HCT116 (cell line): ENCODE results near the gene HMCN2. TPM values are rescaled to one million over a fixed set of nuclear protein-coding genes. Genes with fewer than 3 reads are reported as not detected.

ENCODE experiments used
- ATAC-seq: fragments of 200-7000 bp; cut with Tn5 transposase; 2 replicates; pipeline ENCODE4 v1.9.1; 2020; ENCODE audit warnings: mild to moderate bottlenecking, moderate library complexity
- BruUV-seq: library from RNA; stranded (reverse); fragments of 400-500 nt; replicated peaks from 2 replicates; lab custom pipeline; 2021; lab: Mats Ljungman, UMichigan
- CTCF ChIA-PET: fragments of 300-600 bp; sonication (Branson Sonifier 250); formaldehyde crosslinking; loops from one replicate; lab custom pipeline; 2021; ENCODE audit warnings: antibody characterized with exemption; lab: Charles Lee
- POLR2A ChIA-PET: fragments of 300-600, 350-600 bp; sonication (Branson Sonifier 250); formaldehyde crosslinking; loops from one replicate; lab custom pipeline; 2021; ENCODE audit warnings: antibody characterized with exemption; lab: Charles Lee
- RAD21 ChIA-PET, 2 experiments: fragments of 300-600 bp; sonication (Branson Sonifier 250); formaldehyde crosslinking; loops; one replicate each; lab custom pipeline; 2023; ENCODE audit warnings: low total read pairs in 2 of 2; ENCODE audit not compliant: uncharacterized antibody in 2 of 2, unreplicated experiment in 2 of 2, low non-redundant PET in 1 of 2; lab: Charles Lee
- DNase-seq: peaks from one replicate; pipeline ENCODE4 v3.0.0-alpha.2; 2010; ENCODE audit warnings: low read depth, low spot score
- H2AFZ ChIP-seq: fragments of 200-600 bp; shearing (Covaris generic), sonication (generic); 2 replicates; pipeline ENCODE4 v1.6.1; 2017; ENCODE audit warnings: low read depth, mixed run types, mixed read lengths, antibody characterized with exemption, low read length; ENCODE audit not compliant: poor library complexity, severe bottlenecking
- H3K27ac ChIP-seq: 2 replicates; pipeline ENCODE4 v1.5.1; 2012; ENCODE audit warnings: low read depth, low read length
- H3K27me3 ChIP-seq: fragments of 200-600 bp; sonication (generic); 2 replicates; pipeline ENCODE4 v1.6.1; 2016; ENCODE audit warnings: mixed run types, low read length, mixed read lengths; ENCODE audit not compliant: insufficient read depth
- H3K36me3 ChIP-seq, 2 experiments: fragments of 200-500 bp in 1 of 2; fragments of 200-600 bp in 1 of 2; sonication (Bioruptor generic) in 1 of 2; sonication (generic) in 1 of 2; 2 replicates each; pipeline versions ENCODE4 v1.5.1 to v1.6.1; 2014 to 2016; ENCODE audit warnings: low read length in 2 of 2, inconsistent platforms in 1 of 2, mixed read lengths in 1 of 2, mixed run types in 1 of 2; ENCODE audit not compliant: insufficient read depth in 2 of 2, control insufficient read depth in 1 of 2
- H3K4me1 ChIP-seq, 2 experiments: fragments of 200-600 bp in 1 of 2; sonication (generic) in 1 of 2; 2 replicates each; pipeline versions ENCODE4 v1.5.1 to v1.6.1; 2012 to 2017; ENCODE audit warnings: low read length in 2 of 2, inconsistent platforms in 1 of 2, mild to moderate bottlenecking in 1 of 2, mixed read lengths in 1 of 2, mixed run types in 1 of 2, moderate library complexity in 1 of 2; ENCODE audit not compliant: insufficient read depth in 2 of 2, control insufficient read depth in 1 of 2
- H3K4me2 ChIP-seq: fragments of 200-600 bp; sonication (generic); 2 replicates; pipeline ENCODE4 v1.6.1; 2017; ENCODE audit warnings: mixed run types, low read length, mixed read lengths
- H3K4me3 ChIP-seq, 2 experiments: fragments of 200-600 bp in 1 of 2; sonication (generic) in 1 of 2; replicated peaks in 1 of 2; 2 replicates each; pipeline ENCODE4 v1.5.1; 2011 to 2016; ENCODE audit warnings: low read length in 2 of 2, control low read depth in 1 of 2, low read depth in 1 of 2, mild to moderate bottlenecking in 1 of 2, mixed read lengths in 1 of 2, mixed run types in 1 of 2
- H3K79me2 ChIP-seq: fragments of 200-600 bp; sonication (generic); 2 replicates; pipeline ENCODE4 v1.6.1; 2017; ENCODE audit warnings: mild to moderate bottlenecking, mixed run types, low read length, moderate library complexity, mixed read lengths; ENCODE audit not compliant: insufficient read depth
- H3K9ac ChIP-seq: fragments of 200-600 bp; sonication (generic); 2 replicates; pipeline ENCODE4 v1.6.1; 2016; ENCODE audit warnings: low read length, mixed read lengths
- H3K9me2 ChIP-seq: fragments of 200-600 bp; sonication (generic), shearing (Covaris generic); 2 replicates; pipeline ENCODE4 v1.6.1; 2017; ENCODE audit warnings: mixed run types, mild to moderate bottlenecking, moderate library complexity; ENCODE audit not compliant: insufficient read depth
- H3K9me3 ChIP-seq, 2 experiments: fragments of 200-500 bp in 1 of 2; fragments of 200-600 bp in 1 of 2; sonication (Bioruptor generic) in 1 of 2; sonication (generic) in 1 of 2; 2 replicates each; pipeline ENCODE4 v1.6.1; 2014 to 2017; ENCODE audit warnings: low read length in 2 of 2, mixed read lengths in 2 of 2, inconsistent platforms in 1 of 2, low read depth in 1 of 2, mild to moderate bottlenecking in 1 of 2, mixed run types in 1 of 2, moderate library complexity in 1 of 2; ENCODE audit not compliant: control insufficient read depth in 1 of 2, insufficient read depth in 1 of 2
- H4K20me1 ChIP-seq: fragments of 200-600 bp; sonication (generic), shearing (Covaris generic); 2 replicates; pipeline ENCODE4 v1.6.1; 2017; ENCODE audit warnings: mixed run types, mild to moderate bottlenecking, moderate library complexity; ENCODE audit not compliant: insufficient read depth
- CEBPB ChIP-seq: IDR thresholded peaks from 2 replicates; pipeline ENCODE4 v1.6.1; 2012; ENCODE audit warnings: low read depth
- CTCF ChIP-seq, 3 experiments: fragments of 200-600 bp in 1 of 3; sonication (generic) in 1 of 3; IDR thresholded peaks in 2 of 3; conservative IDR thresholded peaks in 1 of 3; 2 replicates each; pipeline ENCODE4 v1.5.1; 2012 to 2017; ENCODE audit warnings: low read depth in 2 of 3, low read length in 2 of 3, antibody characterized with exemption in 1 of 3, borderline replicate concordance in 1 of 3, control low read depth in 1 of 3, mild to moderate bottlenecking in 1 of 3, mixed read lengths in 1 of 3, mixed run types in 1 of 3, moderate library complexity in 1 of 3; ENCODE audit not compliant: insufficient read depth in 1 of 3
- EGR1 ChIP-seq: IDR thresholded peaks from 2 replicates; pipeline ENCODE4 v1.6.1; 2012; ENCODE audit warnings: low read depth
- ELF1 ChIP-seq: IDR thresholded peaks from 2 replicates; pipeline ENCODE4 v1.6.1; 2012; ENCODE audit warnings: low read depth, borderline replicate concordance
- EZH2 ChIP-seq: fragments of 200-600 bp; sonication (generic); IDR thresholded peaks from 2 replicates; pipeline ENCODE4 v1.6.1; 2017; ENCODE audit warnings: antibody characterized with exemption, mixed run types
- EZH2phosphoT487 ChIP-seq: fragments of 200-600 bp; IDR thresholded peaks from 2 replicates; pipeline ENCODE4 v1.6.1; 2018; ENCODE audit warnings: antibody characterized with exemption, borderline replicate concordance
- FOSL1 ChIP-seq: IDR thresholded peaks from 2 replicates; pipeline ENCODE4 v1.6.1; 2012; ENCODE audit warnings: low read depth
- MAX ChIP-seq: IDR thresholded peaks from 2 replicates; pipeline ENCODE4 v1.6.1; 2012
- POLR2A ChIP-seq: IDR thresholded peaks from 2 replicates; pipeline ENCODE4 v1.7.0; 2011; ENCODE audit warnings: borderline replicate concordance; ENCODE audit not compliant: insufficient read depth, insufficient read length; ENCODE audit errors: extremely low read depth
- SRF ChIP-seq: IDR thresholded peaks from 2 replicates; pipeline ENCODE4 v1.6.1; 2012; ENCODE audit warnings: low read depth
- TCF7L2 ChIP-seq: IDR thresholded peaks from 2 replicates; pipeline ENCODE4 v1.7.0; 2011; ENCODE audit warnings: borderline replicate concordance, inconsistent platforms; ENCODE audit not compliant: insufficient read depth, insufficient read length; ENCODE audit errors: extremely low read depth
- YY1 ChIP-seq: IDR thresholded peaks from 2 replicates; pipeline ENCODE4 v1.6.1; 2011; ENCODE audit warnings: low read length, low read depth, moderate library complexity, mild to moderate bottlenecking; ENCODE audit not compliant: insufficient replicate concordance; ENCODE audit errors: extremely low read depth
- ZFX ChIP-seq: fragments of 450-650 bp; IDR thresholded peaks from 2 replicates; pipeline ENCODE4 v1.6.1; 2017
- intact Hi-C: fragments of 100-400 bp; cut with micrococcal nuclease; formaldehyde crosslinking; loops from 2 replicates; pipeline ENCODE4 v1.10.0; 2022
- total RNA-seq: library from RNA; stranded (reverse); gene quantifications from one replicate; pipeline ENCODE4 v1.2.1, GENCODE V29; 2021; ENCODE audit not compliant: unreplicated experiment
- TF ChIP-seq, protein P1 (sequence below): IDR thresholded peaks from 2 replicates; pipeline ENCODE4 v1.6.1; 2012
- TF ChIP-seq, protein P2 (sequence below): IDR thresholded peaks from 2 replicates; pipeline ENCODE4 v1.6.1; 2011; ENCODE audit warnings: mild to moderate bottlenecking, low read length, moderate library complexity; ENCODE audit not compliant: insufficient replicate concordance; ENCODE audit errors: extremely low read depth

Gene HMCN2
- total RNA-seq, 1 experiment from 2014 or later = 0.22 TPM

- intact Hi-C loops = no loop called here
- ChIA-PET CTCF (no interaction called here), POLR2A (no interaction called here), RAD21 (no interaction called here)
- H3K9me2 ChIP-seq = no peaks in the 10 kb centered on the region
- no peak overlapping the region for H3K4me3 ChIP-seq
- DNase-seq (no peak), ATAC-seq (no peak)
- no peaks in the 10 kb centered on the region for H4K20me1 ChIP-seq
- no peaks in the 10 kb centered on the region for H3K36me3 ChIP-seq
- BruUV-seq = no TSS peak
- no peaks in the 10 kb centered on the region for H3K9me3 ChIP-seq
- no peak overlapping the region for H2AFZ ChIP-seq
- no peaks in the 10 kb centered on the region for H3K79me2 ChIP-seq
- H3K27me3 ChIP-seq = peaks cover 9% of the 10 kb centered on the region; the same call in 1 of the 2 replicates
- H3K4me1 ChIP-seq = no peaks in the 10 kb centered on the region
- no peak for TF ChIP-seq CEBPB
- no peak for TF ChIP-seq SRF
- H3K27ac ChIP-seq = no peak overlapping the region
- H3K4me2 ChIP-seq = no peak overlapping the region
- no peak overlapping the region for H3K9ac ChIP-seq
Observed at GRCh38 chr9:130336885-130337284, 71.3 kb downstream of the HMCN2 start.

DNA sequence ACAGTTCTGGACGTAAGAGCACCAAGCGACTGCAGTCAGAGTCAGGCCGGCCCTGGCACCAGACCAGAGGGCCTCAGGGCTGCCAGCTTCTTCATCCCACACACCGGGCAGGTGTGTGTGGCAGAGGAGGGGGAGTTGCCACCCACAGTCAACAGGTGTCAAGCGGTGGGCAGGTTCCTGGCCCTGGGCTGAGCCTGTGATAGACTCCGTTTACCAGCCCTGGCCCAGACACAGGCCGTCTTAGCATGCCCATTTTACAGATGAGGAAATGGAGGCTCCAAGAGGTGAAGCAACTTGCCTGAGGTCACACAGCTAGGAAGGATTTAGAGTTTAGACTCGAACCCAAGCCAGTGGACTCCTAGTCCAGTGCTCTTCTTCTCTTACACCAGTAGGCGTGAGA, 71.8 kb downstream of the HMCN2 start:
- CTCF ChIA-PET = no interaction called here

More for the DNA sequence above, 71.8 kb downstream of the HMCN2 start:
- H3K4me1 ChIP-seq = no peaks in the 10 kb centered on the region; a peak in 1 of 4 replicates
- H3K4me2 ChIP-seq = no peak overlapping the region
- intact Hi-C loops = no loop called here
- H2AFZ ChIP-seq = no peak overlapping the region
- no peak overlapping the region for H3K4me3 ChIP-seq
- H3K27ac ChIP-seq = no peak overlapping the region
- TF ChIP-seq CEBPB = no peak
- no peak for TF ChIP-seq FOSL1
- TF ChIP-seq, protein P1, sequence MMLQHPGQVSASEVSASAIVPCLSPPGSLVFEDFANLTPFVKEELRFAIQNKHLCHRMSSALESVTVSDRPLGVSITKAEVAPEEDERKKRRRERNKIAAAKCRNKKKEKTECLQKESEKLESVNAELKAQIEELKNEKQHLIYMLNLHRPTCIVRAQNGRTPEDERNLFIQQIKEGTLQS = no peak
- no peak for TF ChIP-seq ZFX
- TF ChIP-seq MAX = no peak
- TF ChIP-seq ELF1 = no peak
- no peak for TF ChIP-seq POLR2A
- TF ChIP-seq EZH2phosphoT487 = no peak
- no peak for TF ChIP-seq CTCF (IDR thresholded peaks at IDR 0.05 in 2 of 3, conservative IDR thresholded peaks at IDR 0.05 in 1 of 3; ENCODE audit: borderline replicate concordance in 1 of 3, insufficient read depth in 1 of 3, low read depth in 2 of 3, low read length in 2 of 3)
- no peak for TF ChIP-seq EGR1
- no peak for TF ChIP-seq YY1
- no peak for TF ChIP-seq EZH2
- TF ChIP-seq TCF7L2 = no peak
- TF ChIP-seq, protein P2, sequence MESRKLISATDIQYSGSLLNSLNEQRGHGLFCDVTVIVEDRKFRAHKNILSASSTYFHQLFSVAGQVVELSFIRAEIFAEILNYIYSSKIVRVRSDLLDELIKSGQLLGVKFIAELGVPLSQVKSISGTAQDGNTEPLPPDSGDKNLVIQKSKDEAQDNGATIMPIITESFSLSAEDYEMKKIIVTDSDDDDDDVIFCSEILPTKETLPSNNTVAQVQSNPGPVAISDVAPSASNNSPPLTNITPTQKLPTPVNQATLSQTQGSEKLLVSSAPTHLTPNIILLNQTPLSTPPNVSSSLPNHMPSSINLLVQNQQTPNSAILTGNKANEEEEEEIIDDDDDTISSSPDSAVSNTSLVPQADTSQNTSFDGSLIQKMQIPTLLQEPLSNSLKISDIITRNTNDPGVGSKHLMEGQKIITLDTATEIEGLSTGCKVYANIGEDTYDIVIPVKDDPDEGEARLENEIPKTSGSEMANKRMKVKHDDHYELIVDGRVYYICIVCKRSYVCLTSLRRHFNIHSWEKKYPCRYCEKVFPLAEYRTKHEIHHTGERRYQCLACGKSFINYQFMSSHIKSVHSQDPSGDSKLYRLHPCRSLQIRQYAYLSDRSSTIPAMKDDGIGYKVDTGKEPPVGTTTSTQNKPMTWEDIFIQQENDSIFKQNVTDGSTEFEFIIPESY = no peak
- POLR2A ChIA-PET = no interaction called here
- H4K20me1 ChIP-seq = no peaks in the 10 kb centered on the region
- DNase-seq (no peak), ATAC-seq (no peak)
- RAD21 ChIA-PET = no interaction called here
- peaks cover 9% of the 10 kb centered on the region; the same call in 1 of the 2 replicates for H3K27me3 ChIP-seq
- no peaks in the 10 kb centered on the region for H3K36me3 ChIP-seq
- BruUV-seq = no TSS peak
- no peaks in the 10 kb centered on the region for H3K79me2 ChIP-seq
- H3K9ac ChIP-seq = no peak overlapping the region
- H3K9me2 ChIP-seq = no peaks in the 10 kb centered on the region
- no peaks in the 10 kb centered on the region for H3K9me3 ChIP-seq
